A549 (cell line): ENCODE results near the gene CRYGB.

Experiments used
- CTCF ChIP-seq: fragments of >200 bp; sonication (Bioruptor Twin); formaldehyde crosslinking; IDR thresholded peaks from 3 replicates; pipeline ENCODE4 v1.5.1; 2016
- KDM1A ChIP-seq: fragments of 200-600 bp; sonication (generic); IDR thresholded peaks from 2 replicates; pipeline ENCODE4 v1.6.1; 2016; ENCODE audit warnings: low read depth, mild to moderate bottlenecking

GRCh38 chr2:208183526-208183925 lies 37.6 kb upstream of the CRYGB start:
- TF ChIP-seq CTCF: no peak
- TF ChIP-seq KDM1A: no peak
